ENCODE data around the gene SMCR8. TPM values are rescaled to one million over a fixed set of nuclear protein-coding genes. Genes with fewer than 3 reads are reported as not detected.

SMCR8 gene
- total RNA-seq, 3 donors from 2014 or later, result 20.1 to 24.1 (median 21.9) TPM

GRCh38 chr17:18324140-18325050, 9.3 kb downstream of the SMCR8 start:
- H3K9me3 ChIP-seq, result no peaks in the 10 kb centered on the region
- no peak for TF ChIP-seq CTCF (IDR thresholded peaks at IDR 0.05)

GRCh38 chr17:18326039-18326438, 10.9 kb downstream of the SMCR8 start:
- Histone ChIP-seq H3K36me3 (ENCODE audit: low read depth) (peaks cover 7% of the 10 kb centered on the region), H3K4me1 (ENCODE audit: low read depth) (no peaks in the 10 kb centered on the region), H3K9me3 (no peaks in the 10 kb centered on the region), H3K4me3 (no peak overlapping the region)
- DNase-seq (no peak), ATAC-seq (no peak)
- no peak for TF ChIP-seq CTCF (IDR thresholded peaks at IDR 0.05)
- intact Hi-C loops (cut with DNase I, micrococcal nuclease), result no loop called here

More at GRCh38 chr17:18324140-18325050, 9.3 kb downstream of the SMCR8 start:
- peaks cover 6% of the 10 kb centered on the region for H3K4me1 ChIP-seq (ENCODE audit: low read depth)
- DNase-seq, result no peak
- ATAC-seq, result no peak
- peaks cover 7% of the 10 kb centered on the region for H3K36me3 ChIP-seq (ENCODE audit: low read depth)
- no peak overlapping the region for H3K4me3 ChIP-seq
- intact Hi-C loops (cut with DNase I, micrococcal nuclease), result no loop called here

GRCh38 chr17:18326572-18326971, 11.5 kb downstream of the SMCR8 start:
- H3K4me3 ChIP-seq, result no peak overlapping the region
- intact Hi-C loops (cut with DNase I, micrococcal nuclease), result no loop called here
- no peak for TF ChIP-seq CTCF (IDR thresholded peaks at IDR 0.05)
- no peaks in the 10 kb centered on the region for H3K4me1 ChIP-seq (ENCODE audit: low read depth)
- ATAC-seq (no peak), DNase-seq (no peak)
- peaks cover 7% of the 10 kb centered on the region for H3K36me3 ChIP-seq (ENCODE audit: low read depth)
- no peaks in the 10 kb centered on the region for H3K9me3 ChIP-seq

- H3K4me3 ChIP-seq, result no peak overlapping the region
- no peak for DNase-seq
- H3K36me3 ChIP-seq (ENCODE audit: low read depth), result peaks cover 7% of the 10 kb centered on the region
- intact Hi-C loops (cut with DNase I, micrococcal nuclease), result no loop called here
- no peaks in the 10 kb centered on the region for H3K4me1 ChIP-seq (ENCODE audit: low read depth)
- no peaks in the 10 kb centered on the region for H3K9me3 ChIP-seq
- no peak for TF ChIP-seq CTCF (IDR thresholded peaks at IDR 0.05)
- no peak for ATAC-seq
Observed at GRCh38 chr17:18327093-18327492, 12.0 kb downstream of the SMCR8 start.

- intact Hi-C loops (cut with DNase I, micrococcal nuclease), result no loop called here
- peaks cover 6% of the 10 kb centered on the region for H3K36me3 ChIP-seq (ENCODE audit: low read depth)
- DNase-seq, result no peak
Observed at GRCh38 chr17:18327556-18327955, 12.5 kb downstream of the SMCR8 start.

More at GRCh38 chr17:18327556-18327955, 12.5 kb downstream of the SMCR8 start:
- Histone ChIP-seq H3K9me3 (no peaks in the 10 kb centered on the region), H3K4me3 (no peak overlapping the region), H3K4me1 (ENCODE audit: low read depth) (no peaks in the 10 kb centered on the region)
- no peak for TF ChIP-seq CTCF (IDR thresholded peaks at IDR 0.05)
- no peak for ATAC-seq

Measured in mucosa of descending colon (tissue), 3 donors.